Ascending aorta (tissue), 2 donors: ENCODE measurements around the gene ANKRD9. TPM values are rescaled to one million over a fixed set of nuclear protein-coding genes. Genes with fewer than 3 reads are reported as not detected.
"Not testable (repeated sequence)": the region's sequence is repeated elsewhere in the genome, so short reads cannot be mapped to it uniquely, and the experiment has no call there.

Experiments
- DNase-seq, 2 donors: peaks; one replicate each; pipeline ENCODE4 v3.0.0-alpha.2; 2019; ENCODE audit warnings: low spot score in 2 of 2
- H3K27ac ChIP-seq, 2 donors: fragments of 200-600 bp; sonication (generic); one replicate each; pipeline ENCODE4 v1.5.1; 2016 to 2017; ENCODE audit warnings: mild to moderate bottlenecking in 1 of 2
- H3K27me3 ChIP-seq: fragments of 200-600 bp; sonication (generic); one replicate; pipeline ENCODE4 v1.5.1; 2017
- H3K36me3 ChIP-seq, 2 donors: fragments of 200-600 bp; sonication (generic); one replicate each; pipeline ENCODE4 v1.5.1; 2016
- H3K4me1 ChIP-seq, 2 donors: fragments of 200-600 bp; sonication (generic); one replicate each; pipeline ENCODE4 v1.5.1; 2016 to 2017; ENCODE audit warnings: mild to moderate bottlenecking in 1 of 2
- H3K4me3 ChIP-seq, 2 donors: fragments of 200-600 bp; sonication (generic); one replicate each; pipeline ENCODE4 v1.5.1; 2016 to 2017; ENCODE audit warnings: mild to moderate bottlenecking in 1 of 2
- H3K9me3 ChIP-seq, 2 donors: fragments of 200-600 bp; sonication (generic); one replicate each; pipeline ENCODE4 v1.5.1; 2016
- CTCF ChIP-seq, 3 experiments: fragments of 200-600 bp in 2 of 3; fragments of 450-650 bp in 1 of 3; sonication (generic) in 2 of 3; IDR thresholded peaks; one replicate each; pipeline ENCODE4 v1.5.1; 2016 to 2019; ENCODE audit warnings: antibody characterized with exemption in 3 of 3, mild to moderate bottlenecking in 1 of 3, moderate library complexity in 1 of 3
- intact Hi-C: fragments of 100-400 bp; cut with DNase I; formaldehyde crosslinking; loops from one replicate; pipeline ENCODE4 v1.15.1; 2023
- total RNA-seq: library from RNA; depleted of rRNA; stranded (reverse); fragments of >200 nt; gene quantifications from one replicate; pipeline ENCODE4 v1.1.0, GENCODE V29; 2016

Gene ANKRD9
- total RNA-seq, 1 donor from 2014 or later: 118 TPM

DNA sequence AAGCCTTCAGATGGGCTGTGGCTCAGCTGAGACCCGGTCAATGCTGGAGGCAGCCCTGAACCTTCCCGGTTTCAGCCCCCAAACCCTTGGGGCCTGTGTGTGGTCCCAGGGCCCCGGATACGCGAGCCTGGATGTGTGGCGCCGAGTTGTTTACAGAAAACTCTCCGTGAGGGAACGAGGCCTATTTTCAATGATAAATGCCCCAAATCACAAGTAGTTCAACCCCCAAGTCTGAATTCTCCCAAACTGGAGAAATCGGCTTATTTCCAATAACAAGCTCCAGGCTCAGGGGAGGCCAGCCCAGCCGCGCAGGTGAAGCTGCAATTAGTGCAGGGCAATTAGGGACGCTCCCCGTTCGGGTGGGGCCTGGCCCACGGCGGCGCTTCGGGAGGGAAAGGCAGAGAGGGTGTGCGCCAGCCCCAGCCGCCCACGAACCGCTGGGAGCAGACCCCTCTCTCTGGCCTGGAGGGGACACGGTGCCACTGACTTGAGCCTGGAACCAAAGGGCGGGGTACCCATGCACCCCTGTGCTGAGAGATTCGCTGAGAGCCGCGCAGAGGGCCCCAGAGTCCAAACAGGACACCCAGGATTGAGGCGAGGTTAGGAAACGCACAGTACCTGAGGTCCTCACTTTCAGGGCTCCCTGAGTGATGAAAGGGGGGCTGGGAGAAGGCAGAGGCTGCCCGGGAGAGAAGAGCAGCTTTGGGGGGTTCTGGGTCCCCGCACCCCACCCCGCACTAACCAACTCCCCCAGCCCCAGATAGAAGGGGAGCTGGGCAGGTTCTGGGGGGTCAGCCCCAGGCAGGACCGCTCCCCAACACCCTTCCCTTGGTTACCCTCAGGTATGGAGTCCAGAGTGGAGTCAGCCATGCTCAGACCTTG lies 14.2 kb upstream of the ANKRD9 start:
- Histone ChIP-seq H3K27me3 (no peaks in the 10 kb centered on the region), H3K36me3 (no peaks in the 10 kb centered on the region), H3K4me1 (peaks cover 0 to 5% of the 10 kb centered on the region in 2 donors), H3K9me3 (no peaks in the 10 kb centered on the region), H3K4me3 (peak overlapping the region; percentile 63 to 81), H3K27ac (peak overlapping the region; percentile 71 to 83)
- no peak for TF ChIP-seq CTCF (IDR thresholded peaks at IDR 0.05)
- intact Hi-C loops: loop anchor here (1.0 kb wide), 2 partner anchors 15 to 69 kb away; partner anchors contain the start of gene ANKRD9
- DNase-seq: no peak

DNA sequence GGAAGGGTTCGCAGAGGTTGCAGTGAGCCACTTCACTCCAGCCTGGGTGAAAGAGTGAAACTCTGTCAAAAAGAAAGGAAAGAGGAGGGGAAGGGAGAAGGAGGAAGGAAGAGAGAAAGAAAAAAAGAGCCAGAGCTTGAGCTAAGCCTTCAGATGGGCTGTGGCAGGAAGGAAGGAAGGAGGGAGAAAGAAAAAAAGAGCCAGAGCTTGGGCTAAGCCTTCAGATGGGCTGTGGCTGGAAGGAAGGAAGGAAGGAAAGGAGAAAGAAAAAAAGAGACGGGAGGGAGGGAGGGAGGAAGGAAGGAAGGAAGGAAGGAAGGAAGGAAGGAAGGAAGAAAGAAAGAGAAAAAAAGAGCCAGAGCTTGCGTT lies 13.6 kb upstream of the ANKRD9 start:
- no peak for TF ChIP-seq CTCF (IDR thresholded peaks at IDR 0.05)
- no peaks in the 10 kb centered on the region for H3K36me3 ChIP-seq
- H3K4me1 ChIP-seq: peaks cover 0 to 5% of the 10 kb centered on the region in 2 donors
- no peak overlapping the region for H3K27ac ChIP-seq
- H3K27me3 ChIP-seq: no peaks in the 10 kb centered on the region
- H3K9me3 ChIP-seq: no peaks in the 10 kb centered on the region
- intact Hi-C loops: no loop called here
- DNase-seq: no peak
- H3K4me3 ChIP-seq: no peak overlapping the region

- peaks cover 4 to 13% of the 10 kb centered on the region in 2 donors for H3K4me1 ChIP-seq
- DNase-seq, H3K27me3 ChIP-seq, H3K36me3 ChIP-seq, H3K4me3 ChIP-seq, H3K27ac ChIP-seq, H3K9me3 ChIP-seq: not testable (repeated sequence)
- intact Hi-C loops: loop anchor here (5.0 kb wide), 1 partner anchor 157 kb away; the partner anchor contains the start of genes CINP and TECPR2
Measured at GRCh38 chr14:102519709-102520108, 10.1 kb upstream of the ANKRD9 start.

- no peak overlapping the region for H3K4me3 ChIP-seq
- no peak for TF ChIP-seq CTCF (IDR thresholded peaks at IDR 0.05)
- no peak for DNase-seq
- no peaks in the 10 kb centered on the region for H3K9me3 ChIP-seq
- no peaks in the 10 kb centered on the region for H3K36me3 ChIP-seq
- no peak overlapping the region for H3K27ac ChIP-seq
- H3K27me3 ChIP-seq: no peaks in the 10 kb centered on the region
- H3K4me1 ChIP-seq: peaks cover 4 to 7% of the 10 kb centered on the region in 2 donors
- intact Hi-C loops: loop anchor here (5.0 kb wide), 1 partner anchor 156 kb away; the partner anchor contains the start of genes CINP and TECPR2
Measured at GRCh38 chr14:102518063-102518648, 8.6 kb upstream of the ANKRD9 start.

DNA sequence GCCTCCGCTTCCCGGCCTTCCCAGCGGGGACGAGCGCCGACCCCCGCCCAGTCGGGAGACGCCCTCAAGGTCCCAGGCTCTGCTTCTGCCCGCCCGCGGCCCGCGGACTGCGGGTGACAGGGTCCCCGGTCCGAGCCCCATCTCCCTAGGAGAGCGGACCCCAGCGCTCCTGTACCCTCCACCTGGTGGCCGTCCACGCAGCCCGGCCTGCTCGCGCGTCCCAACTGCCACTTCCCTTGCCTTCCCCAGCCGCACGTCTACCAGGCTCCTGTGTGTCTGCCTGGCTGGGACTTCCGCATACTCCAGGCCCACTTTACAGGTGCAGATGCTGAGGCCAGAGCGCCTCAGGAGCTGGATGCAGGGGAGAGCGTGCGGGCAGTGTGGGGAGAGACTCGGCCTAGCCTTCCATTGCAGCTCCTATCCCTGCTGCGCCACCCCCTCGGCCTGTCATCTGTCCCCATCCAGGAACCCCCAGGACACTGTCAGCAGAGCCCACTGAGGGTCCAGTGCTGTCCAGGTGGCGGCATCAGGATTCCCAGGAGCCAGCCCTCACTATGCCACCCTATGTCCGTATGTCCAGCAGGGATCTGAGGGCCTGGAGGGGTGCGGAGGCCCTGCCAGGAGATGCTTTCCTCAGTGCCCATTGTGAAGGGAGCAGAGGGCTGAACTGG lies 8.0 kb upstream of the ANKRD9 start:
- no peak for DNase-seq
- H3K27me3 ChIP-seq: no peaks in the 10 kb centered on the region
- H3K4me3 ChIP-seq: peak overlapping the region; percentile 77 to 99
- peak overlapping the region in 1 of 2 donors; percentile 6 for H3K27ac ChIP-seq
- intact Hi-C loops: loop anchor here (1.0 to 5.0 kb wide), 2 partner anchors 79 to 155 kb away; partner anchors contain the start of genes CINP and TECPR2
- H3K36me3 ChIP-seq: no peaks in the 10 kb centered on the region
- H3K4me1 ChIP-seq: peaks cover 4 to 7% of the 10 kb centered on the region in 2 donors
- no peaks in the 10 kb centered on the region for H3K9me3 ChIP-seq
- TF ChIP-seq CTCF (IDR thresholded peaks at IDR 0.05): no peak
